Measurements from ENCODE around the gene PTK6.

The PTK6 gene

DNA sequence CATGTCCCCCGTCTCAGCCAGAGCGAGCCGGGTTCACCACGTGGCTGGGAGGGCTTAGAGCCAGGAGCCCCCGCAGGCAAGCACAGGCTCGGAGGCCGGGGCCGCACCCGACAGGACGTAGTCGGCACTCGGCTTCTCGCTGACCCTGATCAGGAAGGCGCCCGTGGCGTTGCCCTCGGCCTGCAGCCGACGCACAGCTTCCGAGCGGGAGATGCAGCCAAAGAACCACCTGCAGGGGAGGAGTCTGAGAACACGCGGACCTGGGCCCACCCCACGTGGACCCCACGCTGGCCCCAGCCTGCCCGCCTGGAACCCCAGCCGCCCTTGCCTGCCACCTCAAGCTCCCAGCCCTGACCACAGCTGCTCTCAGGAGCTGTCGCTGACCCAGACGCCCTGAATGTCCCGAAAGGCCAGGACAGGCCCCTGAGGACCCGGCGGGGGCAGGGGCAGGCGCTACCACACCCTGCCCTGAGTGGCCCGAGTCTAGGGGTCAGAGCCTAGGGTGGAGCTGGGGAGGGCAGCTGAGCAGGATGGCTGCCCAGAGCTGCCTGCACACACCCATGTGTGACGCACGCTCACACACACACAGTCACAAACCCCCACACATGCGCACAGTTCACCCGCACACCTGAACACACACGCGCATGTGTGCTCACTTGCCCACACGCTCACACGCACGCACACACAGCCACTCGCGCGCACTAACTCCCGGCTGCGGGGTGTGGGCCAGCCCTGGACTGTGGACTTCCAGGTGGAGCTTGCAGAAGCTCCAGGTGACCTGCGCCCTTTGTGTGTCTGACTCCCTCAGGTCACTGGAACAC lies 2.1 kb downstream of the PTK6 start:
- Histone ChIP-seq H3K4me1 (ENCODE audit: control insufficient read depth, insufficient read depth, low read length) (peaks cover 3% of the 10 kb centered on the region; the same call in 1 of the 2 replicates), H3K4me3 (ENCODE audit: low read length) (no peak overlapping the region), H3K27me3 (ENCODE audit: control insufficient read depth, insufficient read depth, low read length) (no peaks in the 10 kb centered on the region), H3K9me3 (ENCODE audit: control insufficient read depth, insufficient read depth, low read length) (no peaks in the 10 kb centered on the region), H3K27ac (ENCODE audit: low read length) (no peak overlapping the region), H3K36me3 (ENCODE audit: control insufficient read depth, insufficient read depth, low read length) (no peaks in the 10 kb centered on the region)
- no peak for DNase-seq (ENCODE audit: low read depth, low spot score)
- no CpG with 5 or more reads among the region's 49 CpGs for WGBS (ENCODE audit: insufficient coverage, insufficient read length)

DNA sequence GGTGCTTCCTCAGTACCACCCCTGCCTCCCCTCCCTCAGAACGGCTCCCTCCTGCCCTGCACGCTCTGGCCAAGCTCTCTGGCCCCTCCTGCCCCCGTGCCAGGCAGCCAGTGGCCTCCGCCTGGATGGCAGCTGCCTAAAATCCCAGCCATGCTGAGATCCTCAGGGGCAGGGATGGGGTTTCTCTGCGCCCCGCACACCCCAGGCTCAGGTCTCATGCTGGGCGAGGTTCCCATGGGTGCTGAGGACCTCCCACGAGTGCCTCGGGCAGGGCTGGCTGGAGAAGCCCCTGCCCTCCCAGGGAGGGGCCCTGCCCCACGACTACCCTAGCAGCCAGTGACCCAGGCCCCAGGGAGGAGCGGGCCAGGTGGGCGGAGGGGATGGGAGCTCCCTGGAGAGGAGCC lies 2.7 kb downstream of the PTK6 start:
- no peak overlapping the region for H3K27ac ChIP-seq (ENCODE audit: low read length)
- no peaks in the 10 kb centered on the region for H3K36me3 ChIP-seq (ENCODE audit: control insufficient read depth, insufficient read depth, low read length)
- H3K9me3 ChIP-seq (ENCODE audit: control insufficient read depth, insufficient read depth, low read length) = no peaks in the 10 kb centered on the region
- no CpG with 5 or more reads among the region's 12 CpGs for WGBS (ENCODE audit: insufficient coverage, insufficient read length)
- peaks cover 3% of the 10 kb centered on the region; the same call in 1 of the 2 replicates for H3K4me1 ChIP-seq (ENCODE audit: control insufficient read depth, insufficient read depth, low read length)
- no peaks in the 10 kb centered on the region for H3K27me3 ChIP-seq (ENCODE audit: control insufficient read depth, insufficient read depth, low read length)
- H3K4me3 ChIP-seq (ENCODE audit: low read length) = no peak overlapping the region
- no peak for DNase-seq (ENCODE audit: low read depth, low spot score)

DNA sequence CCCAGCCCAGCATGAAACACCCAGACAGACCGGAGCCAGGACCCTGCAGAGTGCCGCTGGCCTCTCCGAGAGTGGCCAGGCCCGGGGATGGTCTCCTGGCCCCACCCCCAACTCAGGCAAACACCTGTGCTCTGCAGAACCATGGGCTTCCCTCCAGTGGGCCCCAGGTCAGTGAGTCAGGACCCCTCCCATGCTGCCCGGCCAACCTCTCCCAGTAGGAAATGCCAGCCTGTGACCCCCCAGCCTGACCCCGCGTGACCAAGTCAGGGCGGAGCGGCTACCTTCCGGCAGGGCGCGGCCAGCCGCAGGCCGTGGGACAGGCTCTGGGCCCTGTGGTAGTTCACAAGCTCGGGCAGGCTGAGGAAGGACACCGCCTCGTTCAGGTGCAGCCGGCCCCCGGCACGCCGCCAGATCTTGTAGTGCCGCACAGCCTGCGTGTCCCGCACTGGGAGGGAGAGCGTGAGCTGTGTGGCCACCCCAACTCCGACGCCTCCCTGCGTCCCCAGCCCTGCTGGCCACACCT lies 3.2 kb downstream of the PTK6 start:
- Histone ChIP-seq H3K4me3 (ENCODE audit: low read length) (no peak overlapping the region), H3K27ac (ENCODE audit: low read length) (no peak overlapping the region), H3K27me3 (ENCODE audit: control insufficient read depth, insufficient read depth, low read length) (no peaks in the 10 kb centered on the region), H3K9me3 (ENCODE audit: control insufficient read depth, insufficient read depth, low read length) (no peaks in the 10 kb centered on the region), H3K4me1 (ENCODE audit: control insufficient read depth, insufficient read depth, low read length) (peaks cover 3% of the 10 kb centered on the region; the same call in 1 of the 2 replicates), H3K36me3 (ENCODE audit: control insufficient read depth, insufficient read depth, low read length) (no peaks in the 10 kb centered on the region)
- WGBS (ENCODE audit: insufficient coverage, insufficient read length) = no CpG with 5 or more reads among the region's 28 CpGs
- no peak for DNase-seq (ENCODE audit: low read depth, low spot score)

DNA sequence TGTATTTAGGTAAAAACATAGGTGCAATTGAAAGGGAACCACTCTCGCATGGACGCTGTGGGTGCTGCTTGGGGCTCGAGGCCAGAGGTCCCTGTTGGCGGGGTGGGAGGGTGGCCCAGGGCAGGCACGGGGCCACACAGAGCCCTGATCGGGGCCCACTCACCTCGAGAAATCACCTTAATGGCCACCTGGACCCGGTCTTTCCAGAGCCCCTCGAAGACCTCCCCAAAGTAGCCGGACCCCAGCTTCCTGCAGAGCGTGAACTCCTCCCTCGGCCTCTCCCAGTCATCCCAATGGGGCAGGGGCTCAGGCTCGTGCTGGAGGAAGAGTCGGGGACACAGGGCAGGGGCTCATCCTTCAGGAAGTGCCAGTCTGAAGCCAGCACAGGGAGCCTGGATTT lies 3.8 kb downstream of the PTK6 start:
- H3K4me3 ChIP-seq (ENCODE audit: low read length) = no peak overlapping the region
- no CpG with 5 or more reads among the region's 14 CpGs for WGBS (ENCODE audit: insufficient coverage, insufficient read length)
- H3K4me1 ChIP-seq (ENCODE audit: control insufficient read depth, insufficient read depth, low read length) = peaks cover 3% of the 10 kb centered on the region; the same call in 1 of the 2 replicates
- no peaks in the 10 kb centered on the region for H3K9me3 ChIP-seq (ENCODE audit: control insufficient read depth, insufficient read depth, low read length)
- H3K36me3 ChIP-seq (ENCODE audit: control insufficient read depth, insufficient read depth, low read length) = no peaks in the 10 kb centered on the region
- no peak for DNase-seq (ENCODE audit: low read depth, low spot score)
- no peak overlapping the region for H3K27ac ChIP-seq (ENCODE audit: low read length)
- H3K27me3 ChIP-seq (ENCODE audit: control insufficient read depth, insufficient read depth, low read length) = no peaks in the 10 kb centered on the region

- no CpG with 5 or more reads among the region's 24 CpGs for WGBS (ENCODE audit: insufficient coverage, insufficient read length)
- Histone ChIP-seq H3K36me3 (ENCODE audit: control insufficient read depth, insufficient read depth, low read length) (no peaks in the 10 kb centered on the region), H3K4me3 (ENCODE audit: low read length) (no peak overlapping the region), H3K4me1 (ENCODE audit: control insufficient read depth, insufficient read depth, low read length) (peaks cover 3% of the 10 kb centered on the region; the same call in 1 of the 2 replicates), H3K27ac (ENCODE audit: low read length) (no peak overlapping the region), H3K27me3 (ENCODE audit: control insufficient read depth, insufficient read depth, low read length) (no peaks in the 10 kb centered on the region), H3K9me3 (ENCODE audit: control insufficient read depth, insufficient read depth, low read length) (no peaks in the 10 kb centered on the region)
- DNase-seq (ENCODE audit: low read depth, low spot score) = no peak
Observed at GRCh38 chr20:63532449-63532971, 4.7 kb downstream of the PTK6 start.

DNA sequence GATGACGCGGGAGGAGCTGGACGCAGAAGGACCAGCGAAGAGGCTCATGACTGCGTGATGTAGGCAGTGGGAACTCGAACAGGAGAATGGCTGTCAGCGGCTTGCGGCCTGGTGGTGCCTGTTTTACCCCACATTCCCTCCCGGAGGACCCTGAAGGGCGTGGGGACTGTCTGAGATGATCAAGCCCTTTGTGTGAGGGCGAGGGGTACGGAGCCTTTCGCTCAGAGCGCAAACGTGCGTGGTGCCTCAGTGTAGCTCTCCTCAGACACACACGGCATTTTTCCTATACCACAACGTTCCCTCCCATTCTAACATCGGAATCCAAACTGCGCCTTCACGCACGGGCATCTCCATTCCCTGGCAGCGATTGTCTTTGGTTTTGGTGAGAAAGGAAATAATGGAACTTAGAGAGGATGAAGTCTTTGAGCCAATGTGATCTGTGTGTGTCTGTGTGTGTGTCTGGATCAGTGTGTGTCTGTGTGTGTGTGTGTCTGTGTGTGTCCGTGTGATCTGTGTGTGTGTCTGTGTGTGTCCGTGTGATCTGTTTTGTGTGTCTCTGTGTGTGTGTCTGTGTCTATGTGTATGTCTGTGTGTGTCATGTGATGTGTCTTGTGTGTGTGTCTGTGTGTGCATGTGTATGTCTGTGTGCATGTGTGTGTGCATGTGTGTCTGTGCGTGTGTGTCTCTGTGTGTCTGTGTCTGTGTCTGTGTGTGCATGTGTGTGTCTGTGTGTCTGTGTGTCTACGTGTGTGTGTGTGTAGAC lies 5.3 kb downstream of the PTK6 start:
- Histone ChIP-seq H3K4me1 (ENCODE audit: control insufficient read depth, insufficient read depth, low read length) (peaks cover 3% of the 10 kb centered on the region; the same call in 1 of the 2 replicates), H3K36me3 (ENCODE audit: control insufficient read depth, insufficient read depth, low read length) (no peaks in the 10 kb centered on the region), H3K4me3 (ENCODE audit: low read length) (no peak overlapping the region), H3K9me3 (ENCODE audit: control insufficient read depth, insufficient read depth, low read length) (no peaks in the 10 kb centered on the region), H3K27me3 (ENCODE audit: control insufficient read depth, insufficient read depth, low read length) (no peaks in the 10 kb centered on the region), H3K27ac (ENCODE audit: low read length) (no peak overlapping the region)
- no peak for DNase-seq (ENCODE audit: low read depth, low spot score)
- 100% methylated on average over 4 of the region's 27 CpGs for WGBS (ENCODE audit: insufficient coverage, insufficient read length)

DNA sequence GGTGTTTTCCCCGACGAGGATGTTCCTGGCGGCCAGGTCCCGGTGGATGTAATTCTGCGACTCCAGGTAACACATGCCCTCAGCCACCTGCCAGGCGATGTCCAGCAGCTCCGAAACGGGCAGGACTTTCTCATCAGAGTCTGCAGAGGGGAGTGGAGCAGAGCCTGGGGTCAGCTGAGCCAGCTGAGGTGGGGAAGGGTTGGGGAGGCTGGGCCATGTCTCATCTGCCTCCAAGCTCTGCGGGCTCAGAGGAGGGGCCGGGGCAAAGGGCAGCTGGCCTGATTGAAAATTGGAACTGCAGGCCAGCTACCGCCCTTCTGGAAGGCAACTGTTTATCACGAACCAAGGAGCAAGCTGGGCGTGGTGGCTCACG lies 6.4 kb downstream of the PTK6 start:
- Histone ChIP-seq H3K4me1 (ENCODE audit: control insufficient read depth, insufficient read depth, low read length) (peaks cover 3% of the 10 kb centered on the region; the same call in 1 of the 2 replicates), H3K9me3 (ENCODE audit: control insufficient read depth, insufficient read depth, low read length) (no peaks in the 10 kb centered on the region), H3K27ac (ENCODE audit: low read length) (no peak overlapping the region), H3K4me3 (ENCODE audit: low read length) (no peak overlapping the region), H3K27me3 (ENCODE audit: control insufficient read depth, insufficient read depth, low read length) (no peaks in the 10 kb centered on the region), H3K36me3 (ENCODE audit: control insufficient read depth, insufficient read depth, low read length) (no peaks in the 10 kb centered on the region)
- DNase-seq (ENCODE audit: low read depth, low spot score) = no peak
- WGBS (ENCODE audit: insufficient coverage, insufficient read length) = no CpG with 5 or more reads among the region's 14 CpGs

- Histone ChIP-seq H3K27ac (ENCODE audit: low read length) (no peak overlapping the region), H3K4me1 (ENCODE audit: control insufficient read depth, insufficient read depth, low read length) (peaks cover under 1% of the 10 kb centered on the region; the same call in 1 of the 2 replicates), H3K36me3 (ENCODE audit: control insufficient read depth, insufficient read depth, low read length) (no peaks in the 10 kb centered on the region), H3K4me3 (ENCODE audit: low read length) (no peak overlapping the region), H3K27me3 (ENCODE audit: control insufficient read depth, insufficient read depth, low read length) (no peaks in the 10 kb centered on the region), H3K9me3 (ENCODE audit: control insufficient read depth, insufficient read depth, low read length) (no peaks in the 10 kb centered on the region)
- DNase-seq (ENCODE audit: low read depth, low spot score) = no peak
- WGBS (ENCODE audit: insufficient coverage, insufficient read length) = no CpG with 5 or more reads among the region's 39 CpGs
Observed at GRCh38 chr20:63529861-63530787, 7.1 kb downstream of the PTK6 start.

DNA sequence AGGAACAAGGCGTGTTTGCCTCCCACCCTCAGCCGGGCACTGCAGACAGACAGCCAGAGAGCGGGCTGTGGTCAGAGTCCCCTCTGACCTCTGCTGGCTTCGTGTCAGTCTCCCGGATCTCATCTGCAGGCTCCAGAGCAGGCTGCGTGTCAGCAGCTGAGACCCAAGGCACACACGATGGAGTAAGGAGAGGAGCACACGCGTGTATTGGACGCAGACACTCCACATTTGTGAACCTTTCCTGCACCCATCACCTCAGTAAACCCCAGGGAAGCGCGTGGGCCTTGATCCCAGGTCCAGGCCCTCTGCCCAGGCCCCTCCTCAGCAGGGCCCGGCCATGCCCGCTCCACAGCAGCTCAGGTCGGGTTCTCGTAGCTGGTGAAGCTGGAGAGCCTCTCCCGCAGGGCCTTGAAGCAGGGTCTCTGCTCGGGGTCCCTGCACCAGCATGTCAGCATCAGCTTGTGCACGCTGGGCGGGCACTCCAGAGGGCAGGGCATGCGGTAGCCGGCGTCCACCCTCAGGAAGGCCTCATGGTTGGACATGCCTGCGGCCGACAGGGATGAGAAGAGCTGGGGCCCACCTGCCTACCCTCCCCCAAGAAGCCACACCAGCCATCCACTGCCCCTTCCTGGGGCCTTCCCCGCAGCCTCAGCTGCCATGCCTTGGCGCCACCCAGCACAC lies 7.9 kb downstream of the PTK6 start:
- Histone ChIP-seq H3K9me3 (ENCODE audit: control insufficient read depth, insufficient read depth, low read length) (no peaks in the 10 kb centered on the region), H3K4me3 (ENCODE audit: low read length) (no peak overlapping the region), H3K4me1 (ENCODE audit: control insufficient read depth, insufficient read depth, low read length) (no peaks in the 10 kb centered on the region), H3K27me3 (ENCODE audit: control insufficient read depth, insufficient read depth, low read length) (no peaks in the 10 kb centered on the region), H3K27ac (ENCODE audit: low read length) (no peak overlapping the region), H3K36me3 (ENCODE audit: control insufficient read depth, insufficient read depth, low read length) (no peaks in the 10 kb centered on the region)
- no CpG with 5 or more reads among the region's 27 CpGs for WGBS (ENCODE audit: insufficient coverage, insufficient read length)
- DNase-seq (ENCODE audit: low read depth, low spot score) = no peak

All from iPS DF 6.9 (cell line).